Measurements from ENCODE around the gene FHDC1. TPM values are rescaled to one million over a fixed set of nuclear protein-coding genes. Genes with fewer than 3 reads are reported as not detected.

Gene FHDC1
- total RNA-seq, 1 donor from 2014 or later, result 0.05 TPM

- no peak overlapping the region for H3K4me3 Mint-ChIP-seq
- no peaks in the 10 kb centered on the region for H3K9me3 Mint-ChIP-seq
- no peak overlapping the region for H3K27ac Mint-ChIP-seq
- H3K27me3 Mint-ChIP-seq, result peaks cover 1% of the 10 kb centered on the region
- no peak for DNase-seq
- H3K4me1 Mint-ChIP-seq, result no peaks in the 10 kb centered on the region
- intact Hi-C loops (cut with micrococcal nuclease), result no loop called here
- H3K36me3 Mint-ChIP-seq (ENCODE audit: low read depth), result no peaks in the 10 kb centered on the region
Measured at GRCh38 chr4:153000076-153000420, 63.9 kb downstream of the FHDC1 start.

- H3K9me3 Mint-ChIP-seq, result no peaks in the 10 kb centered on the region
- H3K4me1 Mint-ChIP-seq, result no peaks in the 10 kb centered on the region
- H3K27me3 Mint-ChIP-seq, result peaks cover 1% of the 10 kb centered on the region
- H3K4me3 Mint-ChIP-seq, result no peak overlapping the region
- H3K36me3 Mint-ChIP-seq (ENCODE audit: low read depth), result no peaks in the 10 kb centered on the region
- no peak for DNase-seq
- intact Hi-C loops (cut with micrococcal nuclease), result no loop called here
- H3K27ac Mint-ChIP-seq, result no peak overlapping the region
Measured at GRCh38 chr4:153001626-153002025, 65.5 kb downstream of the FHDC1 start.

GRCh38 chr4:153002110-153002509, 66.0 kb downstream of the FHDC1 start:
- no peak overlapping the region for H3K27ac Mint-ChIP-seq
- intact Hi-C loops (cut with micrococcal nuclease), result no loop called here

GRCh38 chr4:153004081-153004850, 68.1 kb downstream of the FHDC1 start:
- H3K9me3 Mint-ChIP-seq, result no peaks in the 10 kb centered on the region
- H3K36me3 Mint-ChIP-seq (ENCODE audit: low read depth), result no peaks in the 10 kb centered on the region
- H3K27ac Mint-ChIP-seq, result no peak overlapping the region
- no peak for DNase-seq
- no peaks in the 10 kb centered on the region for H3K4me1 Mint-ChIP-seq
- H3K4me3 Mint-ChIP-seq, result no peak overlapping the region
- peaks cover 1% of the 10 kb centered on the region for H3K27me3 Mint-ChIP-seq
- intact Hi-C loops (cut with micrococcal nuclease), result no loop called here

More at GRCh38 chr4:153002110-153002509, 66.0 kb downstream of the FHDC1 start:
- H3K9me3 Mint-ChIP-seq, result no peaks in the 10 kb centered on the region
- DNase-seq, result no peak
- H3K36me3 Mint-ChIP-seq (ENCODE audit: low read depth), result no peaks in the 10 kb centered on the region
- H3K27me3 Mint-ChIP-seq, result peaks cover 1% of the 10 kb centered on the region
- no peaks in the 10 kb centered on the region for H3K4me1 Mint-ChIP-seq
- no peak overlapping the region for H3K4me3 Mint-ChIP-seq

GRCh38 chr4:153005899-153006381, 69.8 kb downstream of the FHDC1 start:
- intact Hi-C loops (cut with micrococcal nuclease), result no loop called here
- Mint-ChIP-seq H3K9me3 (no peaks in the 10 kb centered on the region), H3K4me1 (no peaks in the 10 kb centered on the region), H3K36me3 (ENCODE audit: low read depth) (no peaks in the 10 kb centered on the region), H3K27me3 (peaks cover 1% of the 10 kb centered on the region), H3K4me3 (no peak overlapping the region), H3K27ac (no peak overlapping the region)
- no peak for DNase-seq

- no peaks in the 10 kb centered on the region for H3K27me3 Mint-ChIP-seq
- no peak overlapping the region for H3K4me3 Mint-ChIP-seq
- no peaks in the 10 kb centered on the region for H3K36me3 Mint-ChIP-seq (ENCODE audit: low read depth)
- DNase-seq, result no peak
- no peaks in the 10 kb centered on the region for H3K9me3 Mint-ChIP-seq
- intact Hi-C loops (cut with micrococcal nuclease), result no loop called here
- no peaks in the 10 kb centered on the region for H3K4me1 Mint-ChIP-seq
- no peak overlapping the region for H3K27ac Mint-ChIP-seq
Measured at GRCh38 chr4:153008578-153009199, 72.6 kb downstream of the FHDC1 start.

GRCh38 chr4:153010146-153010545, 74.0 kb downstream of the FHDC1 start:
- intact Hi-C loops (cut with micrococcal nuclease), result no loop called here
- no peak overlapping the region for H3K4me3 Mint-ChIP-seq
- H3K36me3 Mint-ChIP-seq (ENCODE audit: low read depth), result no peaks in the 10 kb centered on the region
- DNase-seq, result no peak
- no peaks in the 10 kb centered on the region for H3K27me3 Mint-ChIP-seq
- H3K4me1 Mint-ChIP-seq, result no peaks in the 10 kb centered on the region
- no peak overlapping the region for H3K27ac Mint-ChIP-seq
- H3K9me3 Mint-ChIP-seq, result no peaks in the 10 kb centered on the region

GRCh38 chr4:153013202-153013977, 77.3 kb downstream of the FHDC1 start:
- peaks cover 2% of the 10 kb centered on the region for H3K27me3 Mint-ChIP-seq
- intact Hi-C loops (cut with micrococcal nuclease), result no loop called here
- H3K4me3 Mint-ChIP-seq, result no peak overlapping the region
- DNase-seq, result no peak
- peaks cover 3% of the 10 kb centered on the region for H3K9me3 Mint-ChIP-seq
- H3K4me1 Mint-ChIP-seq, result no peaks in the 10 kb centered on the region
- no peak overlapping the region for H3K27ac Mint-ChIP-seq
- H3K36me3 Mint-ChIP-seq (ENCODE audit: low read depth), result no peaks in the 10 kb centered on the region

GRCh38 chr4:153014460-153014859, 78.3 kb downstream of the FHDC1 start:
- Mint-ChIP-seq H3K27ac (no peak overlapping the region), H3K36me3 (ENCODE audit: low read depth) (no peaks in the 10 kb centered on the region), H3K9me3 (peaks cover 3% of the 10 kb centered on the region), H3K4me1 (no peaks in the 10 kb centered on the region), H3K27me3 (peaks cover 2% of the 10 kb centered on the region), H3K4me3 (no peak overlapping the region)
- DNase-seq, result no peak
- intact Hi-C loops (cut with micrococcal nuclease), result no loop called here

GRCh38 chr4:153016592-153016991, 80.5 kb downstream of the FHDC1 start:
- no peak for DNase-seq
- Mint-ChIP-seq H3K27ac (no peak overlapping the region), H3K36me3 (ENCODE audit: low read depth) (no peaks in the 10 kb centered on the region), H3K9me3 (peaks cover 3% of the 10 kb centered on the region), H3K4me3 (no peak overlapping the region), H3K27me3 (peaks cover 2% of the 10 kb centered on the region), H3K4me1 (no peaks in the 10 kb centered on the region)
- intact Hi-C loops (cut with micrococcal nuclease), result no loop called here

GRCh38 chr4:153018031-153018430, 81.9 kb downstream of the FHDC1 start:
- H3K4me3 Mint-ChIP-seq, result no peak overlapping the region
- no peak for DNase-seq
- H3K9me3 Mint-ChIP-seq, result peaks cover 3% of the 10 kb centered on the region
- H3K4me1 Mint-ChIP-seq, result no peaks in the 10 kb centered on the region
- no peak overlapping the region for H3K27ac Mint-ChIP-seq
- intact Hi-C loops (cut with micrococcal nuclease), result no loop called here
- H3K36me3 Mint-ChIP-seq (ENCODE audit: low read depth), result no peaks in the 10 kb centered on the region
- peaks cover 2% of the 10 kb centered on the region for H3K27me3 Mint-ChIP-seq

GRCh38 chr4:153018684-153019083, 82.6 kb downstream of the FHDC1 start:
- H3K4me1 Mint-ChIP-seq, result no peaks in the 10 kb centered on the region

GRCh38 chr4:153019906-153020305, 83.8 kb downstream of the FHDC1 start:
- Mint-ChIP-seq H3K4me3 (no peak overlapping the region), H3K27me3 (peaks cover 4% of the 10 kb centered on the region), H3K9me3 (peaks cover 3% of the 10 kb centered on the region), H3K36me3 (ENCODE audit: low read depth) (no peaks in the 10 kb centered on the region), H3K27ac (no peak overlapping the region), H3K4me1 (peaks cover 5% of the 10 kb centered on the region)
- no peak for DNase-seq
- intact Hi-C loops (cut with micrococcal nuclease), result no loop called here

More at GRCh38 chr4:153018684-153019083, 82.6 kb downstream of the FHDC1 start:
- Mint-ChIP-seq H3K9me3 (peaks cover 3% of the 10 kb centered on the region), H3K4me3 (no peak overlapping the region), H3K27ac (no peak overlapping the region), H3K36me3 (ENCODE audit: low read depth) (no peaks in the 10 kb centered on the region), H3K27me3 (peaks cover 2% of the 10 kb centered on the region)
- no peak for DNase-seq
- intact Hi-C loops (cut with micrococcal nuclease), result no loop called here

- Mint-ChIP-seq H3K4me1 (peaks cover 5% of the 10 kb centered on the region), H3K27ac (no peak overlapping the region), H3K9me3 (peaks cover 3% of the 10 kb centered on the region), H3K4me3 (no peak overlapping the region), H3K27me3 (peaks cover 4% of the 10 kb centered on the region), H3K36me3 (ENCODE audit: low read depth) (no peaks in the 10 kb centered on the region)
- DNase-seq, result no peak
- intact Hi-C loops (cut with micrococcal nuclease), result no loop called here
Measured at GRCh38 chr4:153020457-153020856, 84.3 kb downstream of the FHDC1 start.

Data from activated CD4-positive, alpha-beta T cell treated with anti-CD3 and anti-CD28 coated beads, Interleukin-2, amount 10 ng/mL, durations not matched to agents 24 days and 14 days (primary cell).